Neural cell (in vitro differentiated cells): ENCODE measurements around the gene MTNR1A.

Source experiments
- CTCF ChIP-seq: fragments of 450-650 bp; IDR thresholded peaks from 2 replicates; pipeline ENCODE4 v1.5.1; 2014; ENCODE audit warnings: antibody characterized with exemption, mild to moderate bottlenecking, moderate library complexity; ENCODE audit not compliant: poor library complexity, severe bottlenecking
- EP300 ChIP-seq: fragments of 450-650 bp; conservative IDR thresholded peaks from 2 replicates; pipeline ENCODE4 v1.6.1; 2014; ENCODE audit warnings: antibody characterized with exemption, mild to moderate bottlenecking, moderate library complexity; ENCODE audit not compliant: poor library complexity, severe bottlenecking
- SMC3 ChIP-seq: fragments of 450-650 bp; conservative IDR thresholded peaks from 2 replicates; pipeline ENCODE4 v1.6.1; 2014; ENCODE audit warnings: antibody characterized with exemption, mild to moderate bottlenecking, moderate library complexity; ENCODE audit not compliant: poor library complexity

GRCh38 chr4:186592966-186593586 is 37.7 kb upstream of the MTNR1A start:
- TF ChIP-seq EP300 = no peak
- no peak for TF ChIP-seq CTCF
- TF ChIP-seq SMC3 = no peak
